Liver (tissue), 9 donors: ENCODE measurements around the gene DPYSL4. TPM values are rescaled to one million over a fixed set of nuclear protein-coding genes. Genes with fewer than 3 reads are reported as not detected.
"Not testable (repeated sequence)": the region's sequence is repeated elsewhere in the genome, so short reads cannot be mapped to it uniquely, and the experiment has no call there.

ENCODE experiments used
- DNase-seq: peaks from one replicate; pipeline ENCODE4 v3.0.0-alpha.2; 2017; ENCODE audit warnings: low spot score
- H3K27ac ChIP-seq, 2 donors: one replicate each; pipeline ENCODE4 v1.7.0; 2013; ENCODE audit warnings: inconsistent platforms in 2 of 2, low read length in 2 of 2, control low read depth in 1 of 2, low read depth in 1 of 2, mild to moderate bottlenecking in 1 of 2
- H3K27me3 ChIP-seq, 4 donors: one replicate each; pipeline versions ENCODE4 v1.6.1 to v1.7.0; 2013; ENCODE audit warnings: low read length in 3 of 4, inconsistent platforms in 1 of 4, mild to moderate bottlenecking in 1 of 4, moderate library complexity in 1 of 4; ENCODE audit not compliant: control insufficient read depth in 4 of 4, insufficient read depth in 4 of 4
- H3K36me3 ChIP-seq, 4 donors: one replicate each; pipeline versions ENCODE4 v1.6.1 to v1.7.0; 2013; ENCODE audit warnings: low read length in 3 of 4, mild to moderate bottlenecking in 3 of 4, low read depth in 1 of 4, moderate library complexity in 1 of 4; ENCODE audit not compliant: control insufficient read depth in 4 of 4, insufficient read depth in 3 of 4
- H3K4me1 ChIP-seq, 4 donors: one replicate each; pipeline versions ENCODE4 v1.6.1 to v1.7.0; 2013; ENCODE audit warnings: low read length in 3 of 4, mild to moderate bottlenecking in 3 of 4, moderate library complexity in 1 of 4; ENCODE audit not compliant: control insufficient read depth in 4 of 4, insufficient read depth in 4 of 4
- H3K4me3 ChIP-seq, 3 donors: one replicate each; pipeline versions ENCODE4 v1.6.1 to v1.7.0; 2013; ENCODE audit warnings: low read length in 3 of 3, control low read depth in 1 of 3, low read depth in 1 of 3, mild to moderate bottlenecking in 1 of 3
- H3K9ac ChIP-seq, 2 donors: one replicate each; pipeline ENCODE4 v1.7.0; 2013; ENCODE audit warnings: low read length in 2 of 2, mild to moderate bottlenecking in 2 of 2, moderate library complexity in 2 of 2, control low read depth in 1 of 2, low read depth in 1 of 2
- H3K9me3 ChIP-seq, 4 donors: one replicate each; pipeline versions ENCODE4 v1.6.1 to v1.7.0; 2013; ENCODE audit warnings: low read length in 3 of 4; ENCODE audit not compliant: control insufficient read depth in 4 of 4
- EGR1 ChIP-seq, 2 donors: IDR thresholded peaks; 2 replicates each; pipeline ENCODE4 v1.6.1; 2016 to 2018; ENCODE audit warnings: antibody characterized with exemption in 2 of 2, low read depth in 2 of 2
- FOXA1 ChIP-seq: IDR thresholded peaks from 2 replicates; pipeline ENCODE4 v1.6.1; 2016; ENCODE audit warnings: antibody characterized with exemption
- FOXA2 ChIP-seq: IDR thresholded peaks from 2 replicates; pipeline ENCODE4 v1.6.1; 2016; ENCODE audit warnings: antibody characterized with exemption
- GABPA ChIP-seq, 2 donors: IDR thresholded peaks in 1 of 2; conservative IDR thresholded peaks in 1 of 2; 2 replicates each; pipeline ENCODE4 v1.6.1; 2016; ENCODE audit warnings: antibody characterized with exemption in 2 of 2, mild to moderate bottlenecking in 1 of 2, moderate library complexity in 1 of 2
- HNF4A ChIP-seq, 2 donors: conservative IDR thresholded peaks; 2 replicates each; pipeline ENCODE4 v1.6.1; 2016; ENCODE audit warnings: antibody characterized with exemption in 2 of 2, mild to moderate bottlenecking in 2 of 2
- HNF4G ChIP-seq: IDR thresholded peaks from 2 replicates; pipeline ENCODE4 v1.6.1; 2016; ENCODE audit warnings: antibody characterized with exemption
- JUND ChIP-seq, 2 donors: IDR thresholded peaks; 2 replicates each; pipeline ENCODE4 v1.6.1; 2016; ENCODE audit warnings: antibody characterized with exemption in 2 of 2
- NR2F2 ChIP-seq: IDR thresholded peaks from 2 replicates; pipeline ENCODE4 v1.6.1; 2016; ENCODE audit warnings: antibody characterized with exemption
- RAD21 ChIP-seq, 2 donors: IDR thresholded peaks; 2 replicates each; pipeline ENCODE4 v1.6.1; 2016; ENCODE audit warnings: antibody characterized with exemption in 2 of 2, mild to moderate bottlenecking in 2 of 2
- RXRA ChIP-seq, 2 donors: IDR thresholded peaks; 2 replicates each; pipeline ENCODE4 v1.6.1; 2017 to 2018; ENCODE audit warnings: antibody characterized with exemption in 2 of 2, mild to moderate bottlenecking in 1 of 2
- SP1 ChIP-seq: IDR thresholded peaks from 2 replicates; pipeline ENCODE4 v1.6.1; 2018; ENCODE audit warnings: antibody characterized with exemption, mild to moderate bottlenecking
- TAF1 ChIP-seq: conservative IDR thresholded peaks from 2 replicates; pipeline ENCODE4 v1.6.1; 2016; ENCODE audit warnings: antibody characterized with exemption, mild to moderate bottlenecking
- YY1 ChIP-seq: IDR thresholded peaks from 2 replicates; pipeline ENCODE4 v1.6.1; 2016; ENCODE audit warnings: antibody characterized with exemption, mild to moderate bottlenecking
- WGBS: extraction: QIAGEN DNeasy Blood & Tissue Kit; methylation state at CpG from one replicate; pipeline ENCODE4 v1.1.7; 2013; 5-methylcytosine and 5-hydroxymethylcytosine counted together
- polyA plus RNA-seq, 2 donors: library from polyadenylated mRNA; stranded (reverse) in 1 of 2; unstranded in 1 of 2; fragments of 200-250 nt in 1 of 2; fragments of >200 nt in 1 of 2; fragmentation: Nextera tagmentation in 1 of 2; extraction: Ambion mirVana in 1 of 2; gene quantifications; one replicate each; pipeline versions ENCODE4 v1.2.1 to v1.2.3, GENCODE V29; 2013 to 2015
- total RNA-seq, 2 donors: library from RNA; depleted of rRNA; stranded (reverse); fragments of >200 nt; gene quantifications; one replicate each; pipeline ENCODE4 v1.2.3, GENCODE V29; 2014
- TF ChIP-seq, protein P1 (sequence below): IDR thresholded peaks from 2 replicates; pipeline ENCODE4 v1.6.1; 2016; ENCODE audit warnings: antibody characterized with exemption
- TF ChIP-seq, protein P2 (sequence below): IDR thresholded peaks from 2 replicates; pipeline ENCODE4 v1.6.1; 2016; ENCODE audit warnings: antibody characterized with exemption
- TF ChIP-seq, protein P3 (sequence below): IDR thresholded peaks from 2 replicates; pipeline ENCODE4 v1.6.1; 2016; ENCODE audit warnings: antibody characterized with exemption
- TF ChIP-seq, protein P4 (sequence below): IDR thresholded peaks from 2 replicates; pipeline ENCODE4 v1.6.1; 2016; ENCODE audit warnings: antibody characterized with exemption, mild to moderate bottlenecking
- TF ChIP-seq, protein P5 (sequence below): fragments of 150-350 bp; IDR thresholded peaks from 2 replicates; pipeline ENCODE4 v1.5.1; 2017; ENCODE audit warnings: improper control_type of control experiment, low read depth, low read length; ENCODE audit not compliant: missing input control
- donor health status: healthy.
- donor health status: healthy.
- donor health status: healthy.
- donor health status: healthy.
- donor health status: healthy.

Gene DPYSL4
- total and polyA plus RNA-seq, 4 donors: 0.19 to 2.2 (median 0.26) TPM

DNA sequence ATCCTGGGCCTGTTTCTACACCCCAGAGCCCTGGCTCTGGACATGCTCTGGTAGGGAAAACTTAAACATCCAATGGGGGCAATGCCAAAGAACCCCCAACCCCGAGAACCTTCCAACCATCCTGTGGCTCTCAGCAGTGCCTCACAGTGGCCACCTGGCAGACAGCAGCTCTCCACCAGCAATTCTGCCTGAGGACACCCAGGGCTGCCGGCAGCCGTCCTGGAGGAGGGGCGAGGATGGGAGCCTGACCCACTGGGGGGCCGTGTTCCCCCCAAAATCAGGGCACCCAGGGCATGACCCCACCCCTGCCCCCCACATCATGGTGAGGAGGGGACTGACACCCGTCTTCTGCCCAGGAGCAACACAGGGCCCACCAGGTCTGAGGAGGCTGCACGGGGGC lies 32.7 kb downstream of the DPYSL4 start (continued):
- TF ChIP-seq, protein P1, sequence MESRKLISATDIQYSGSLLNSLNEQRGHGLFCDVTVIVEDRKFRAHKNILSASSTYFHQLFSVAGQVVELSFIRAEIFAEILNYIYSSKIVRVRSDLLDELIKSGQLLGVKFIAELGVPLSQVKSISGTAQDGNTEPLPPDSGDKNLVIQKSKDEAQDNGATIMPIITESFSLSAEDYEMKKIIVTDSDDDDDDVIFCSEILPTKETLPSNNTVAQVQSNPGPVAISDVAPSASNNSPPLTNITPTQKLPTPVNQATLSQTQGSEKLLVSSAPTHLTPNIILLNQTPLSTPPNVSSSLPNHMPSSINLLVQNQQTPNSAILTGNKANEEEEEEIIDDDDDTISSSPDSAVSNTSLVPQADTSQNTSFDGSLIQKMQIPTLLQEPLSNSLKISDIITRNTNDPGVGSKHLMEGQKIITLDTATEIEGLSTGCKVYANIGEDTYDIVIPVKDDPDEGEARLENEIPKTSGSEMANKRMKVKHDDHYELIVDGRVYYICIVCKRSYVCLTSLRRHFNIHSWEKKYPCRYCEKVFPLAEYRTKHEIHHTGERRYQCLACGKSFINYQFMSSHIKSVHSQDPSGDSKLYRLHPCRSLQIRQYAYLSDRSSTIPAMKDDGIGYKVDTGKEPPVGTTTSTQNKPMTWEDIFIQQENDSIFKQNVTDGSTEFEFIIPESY: no peak

DNA sequence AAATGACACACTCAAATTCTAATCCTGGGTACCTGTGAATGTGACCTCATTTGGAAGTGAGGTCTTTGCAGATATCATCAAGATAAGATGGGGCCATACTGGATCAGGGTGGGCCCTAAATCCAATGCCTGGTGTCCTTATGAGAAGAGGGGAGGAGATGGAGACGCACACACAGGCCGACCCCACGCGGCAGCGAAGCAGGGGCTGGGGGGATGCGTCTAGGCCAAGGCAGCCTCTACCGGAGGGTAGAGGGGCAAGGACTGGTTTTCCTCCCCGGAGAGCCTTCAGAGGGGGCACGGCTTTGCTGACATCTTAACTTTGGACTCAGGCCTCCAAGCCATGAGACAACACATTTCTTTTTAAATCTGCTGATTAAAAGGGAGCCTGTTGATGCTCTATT lies 33.3 kb downstream of the DPYSL4 start:
- TF ChIP-seq, protein P2, sequence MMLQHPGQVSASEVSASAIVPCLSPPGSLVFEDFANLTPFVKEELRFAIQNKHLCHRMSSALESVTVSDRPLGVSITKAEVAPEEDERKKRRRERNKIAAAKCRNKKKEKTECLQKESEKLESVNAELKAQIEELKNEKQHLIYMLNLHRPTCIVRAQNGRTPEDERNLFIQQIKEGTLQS: no peak
- TF ChIP-seq FOXA1: no peak
- TF ChIP-seq NR2F2: no peak
- TF ChIP-seq, protein P3, sequence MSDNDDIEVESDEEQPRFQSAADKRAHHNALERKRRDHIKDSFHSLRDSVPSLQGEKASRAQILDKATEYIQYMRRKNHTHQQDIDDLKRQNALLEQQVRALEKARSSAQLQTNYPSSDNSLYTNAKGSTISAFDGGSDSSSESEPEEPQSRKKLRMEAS: no peak
- TF ChIP-seq GABPA (IDR thresholded peaks at IDR 0.05 in 1 of 2, conservative IDR thresholded peaks at IDR 0.05 in 1 of 2): no peak
- TF ChIP-seq, protein P1: no peak
- TF ChIP-seq RXRA (IDR thresholded peaks at IDR 0.05): no peak
- TF ChIP-seq RAD21 (IDR thresholded peaks at IDR 0.05): no peak
- TF ChIP-seq EGR1 (IDR thresholded peaks at IDR 0.05; ENCODE audit: low read depth in 2 of 2): no peak
- TF ChIP-seq, protein P4, sequence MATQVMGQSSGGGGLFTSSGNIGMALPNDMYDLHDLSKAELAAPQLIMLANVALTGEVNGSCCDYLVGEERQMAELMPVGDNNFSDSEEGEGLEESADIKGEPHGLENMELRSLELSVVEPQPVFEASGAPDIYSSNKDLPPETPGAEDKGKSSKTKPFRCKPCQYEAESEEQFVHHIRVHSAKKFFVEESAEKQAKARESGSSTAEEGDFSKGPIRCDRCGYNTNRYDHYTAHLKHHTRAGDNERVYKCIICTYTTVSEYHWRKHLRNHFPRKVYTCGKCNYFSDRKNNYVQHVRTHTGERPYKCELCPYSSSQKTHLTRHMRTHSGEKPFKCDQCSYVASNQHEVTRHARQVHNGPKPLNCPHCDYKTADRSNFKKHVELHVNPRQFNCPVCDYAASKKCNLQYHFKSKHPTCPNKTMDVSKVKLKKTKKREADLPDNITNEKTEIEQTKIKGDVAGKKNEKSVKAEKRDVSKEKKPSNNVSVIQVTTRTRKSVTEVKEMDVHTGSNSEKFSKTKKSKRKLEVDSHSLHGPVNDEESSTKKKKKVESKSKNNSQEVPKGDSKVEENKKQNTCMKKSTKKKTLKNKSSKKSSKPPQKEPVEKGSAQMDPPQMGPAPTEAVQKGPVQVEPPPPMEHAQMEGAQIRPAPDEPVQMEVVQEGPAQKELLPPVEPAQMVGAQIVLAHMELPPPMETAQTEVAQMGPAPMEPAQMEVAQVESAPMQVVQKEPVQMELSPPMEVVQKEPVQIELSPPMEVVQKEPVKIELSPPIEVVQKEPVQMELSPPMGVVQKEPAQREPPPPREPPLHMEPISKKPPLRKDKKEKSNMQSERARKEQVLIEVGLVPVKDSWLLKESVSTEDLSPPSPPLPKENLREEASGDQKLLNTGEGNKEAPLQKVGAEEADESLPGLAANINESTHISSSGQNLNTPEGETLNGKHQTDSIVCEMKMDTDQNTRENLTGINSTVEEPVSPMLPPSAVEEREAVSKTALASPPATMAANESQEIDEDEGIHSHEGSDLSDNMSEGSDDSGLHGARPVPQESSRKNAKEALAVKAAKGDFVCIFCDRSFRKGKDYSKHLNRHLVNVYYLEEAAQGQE: no peak
- TF ChIP-seq FOXA2: no peak
- TF ChIP-seq HNF4A (conservative IDR thresholded peaks at IDR 0.05): no peak
- no peak for TF ChIP-seq YY1
- no peak for TF ChIP-seq TAF1
- no peak for TF ChIP-seq HNF4G
- TF ChIP-seq, protein P5, sequence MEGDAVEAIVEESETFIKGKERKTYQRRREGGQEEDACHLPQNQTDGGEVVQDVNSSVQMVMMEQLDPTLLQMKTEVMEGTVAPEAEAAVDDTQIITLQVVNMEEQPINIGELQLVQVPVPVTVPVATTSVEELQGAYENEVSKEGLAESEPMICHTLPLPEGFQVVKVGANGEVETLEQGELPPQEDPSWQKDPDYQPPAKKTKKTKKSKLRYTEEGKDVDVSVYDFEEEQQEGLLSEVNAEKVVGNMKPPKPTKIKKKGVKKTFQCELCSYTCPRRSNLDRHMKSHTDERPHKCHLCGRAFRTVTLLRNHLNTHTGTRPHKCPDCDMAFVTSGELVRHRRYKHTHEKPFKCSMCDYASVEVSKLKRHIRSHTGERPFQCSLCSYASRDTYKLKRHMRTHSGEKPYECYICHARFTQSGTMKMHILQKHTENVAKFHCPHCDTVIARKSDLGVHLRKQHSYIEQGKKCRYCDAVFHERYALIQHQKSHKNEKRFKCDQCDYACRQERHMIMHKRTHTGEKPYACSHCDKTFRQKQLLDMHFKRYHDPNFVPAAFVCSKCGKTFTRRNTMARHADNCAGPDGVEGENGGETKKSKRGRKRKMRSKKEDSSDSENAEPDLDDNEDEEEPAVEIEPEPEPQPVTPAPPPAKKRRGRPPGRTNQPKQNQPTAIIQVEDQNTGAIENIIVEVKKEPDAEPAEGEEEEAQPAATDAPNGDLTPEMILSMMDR: no peak
- TF ChIP-seq JUND (IDR thresholded peaks at IDR 0.05): no peak
- TF ChIP-seq SP1: no peak
- 92% methylated on average over 9 of the region's 9 CpGs for WGBS
- Histone ChIP-seq H3K9ac (no peak overlapping the region), H3K36me3 (peaks cover 0 to 2% (median 0%) of the 10 kb centered on the region in 4 donors), H3K9me3 (peaks cover 0 to 4% (median 2%) of the 10 kb centered on the region in 4 donors), H3K27ac (no peak overlapping the region), H3K27me3 (no peaks in the 10 kb centered on the region), H3K4me3 (no peak overlapping the region), H3K4me1 (no peaks in the 10 kb centered on the region)
- DNase-seq: no peak

DNA sequence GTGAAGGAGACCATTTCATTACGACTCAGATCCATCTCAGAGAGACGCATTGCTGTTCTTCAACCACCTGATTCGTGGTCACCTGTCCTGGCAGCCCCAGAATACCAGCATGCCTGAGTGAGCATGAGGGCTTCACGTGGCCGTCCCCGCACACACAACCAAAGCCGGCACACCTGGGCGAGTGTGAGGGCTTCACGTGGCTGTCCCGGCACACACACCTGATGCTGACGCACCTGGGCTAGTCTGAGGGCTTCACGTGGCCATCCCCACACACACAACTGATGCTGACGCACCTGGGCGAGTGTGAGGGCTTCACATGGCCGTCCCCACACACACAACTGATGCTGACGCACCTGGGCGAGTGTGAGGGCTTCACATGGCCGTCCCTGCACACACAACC lies 34.2 kb downstream of the DPYSL4 start:
- H3K9ac ChIP-seq, DNase-seq, H3K36me3 ChIP-seq, H3K9me3 ChIP-seq, H3K27me3 ChIP-seq, H3K27ac ChIP-seq, H3K4me3 ChIP-seq, H3K4me1 ChIP-seq: not testable (repeated sequence)
- 83% methylated on average over 18 of the region's 18 CpGs for WGBS
